Measurements from ENCODE around the gene ESD.
"Not testable (repeated sequence)": the region's sequence is repeated elsewhere in the genome, so short reads cannot be mapped to it uniquely, and the experiment has no call there.

The ESD gene

GRCh38 chr13:46796515-46797474 is at the start of gene ESD:
TSS of gene ESD (minus strand) at chr13:46797161. CDS start at chr13:46791413, 5,748 bp downstream.
- peak; percentile 89 for DNase-seq

- no peak for DNase-seq
Observed at GRCh38 chr13:46846726-46847125, 49.8 kb upstream of the ESD start.

DNA sequence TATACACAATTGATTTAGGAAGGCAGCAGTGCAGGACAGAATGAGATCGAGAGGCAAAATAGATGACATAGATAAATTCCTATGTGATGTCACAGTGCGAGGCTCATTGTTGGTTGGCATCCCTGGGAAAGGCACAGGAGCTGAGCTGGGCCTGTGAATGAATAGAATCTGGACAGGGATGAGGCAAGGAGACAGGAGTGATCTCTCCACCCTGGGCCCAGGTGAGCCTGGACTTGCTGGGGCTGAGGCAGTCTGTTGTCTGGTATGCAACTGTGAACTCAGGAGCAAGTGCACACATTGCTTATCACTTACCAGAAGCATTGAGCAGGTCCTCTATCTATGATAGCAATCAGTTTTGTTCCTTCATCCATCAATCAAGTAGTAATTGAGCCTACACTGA is 48.2 kb upstream of the ESD start:
- no peak for DNase-seq

- DNase-seq: no peak
Observed at GRCh38 chr13:46844431-46844830, 47.5 kb upstream of the ESD start.

GRCh38 chr13:46839399-46839798 is 42.4 kb upstream of the ESD start:
- no peak for DNase-seq

DNA sequence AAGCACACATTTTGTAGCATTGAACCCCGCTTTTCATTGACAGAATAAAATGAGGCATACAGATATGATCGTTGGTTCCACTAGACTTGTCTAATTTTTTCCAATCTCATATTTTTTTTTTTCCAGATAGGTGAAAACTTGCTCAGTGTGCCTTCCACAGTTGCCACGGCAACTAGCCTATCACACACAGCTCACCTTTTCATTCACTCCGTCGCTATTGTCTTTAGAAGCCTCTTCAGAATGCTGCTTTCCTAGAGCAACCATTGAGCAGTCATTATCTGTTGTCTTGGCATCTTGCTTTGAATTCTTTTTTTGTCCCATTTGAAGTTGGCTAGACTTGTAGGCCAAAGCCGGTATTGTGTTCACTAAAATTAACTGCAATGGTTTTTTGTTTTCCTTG is 37.7 kb upstream of the ESD start:
- DNase-seq: no peak

GRCh38 chr13:46831588-46832194 is 34.7 kb upstream of the ESD start:
- DNase-seq: peak; percentile 39

GRCh38 chr13:46830405-46831005 is 33.5 kb upstream of the ESD start:
- no peak for DNase-seq

DNA sequence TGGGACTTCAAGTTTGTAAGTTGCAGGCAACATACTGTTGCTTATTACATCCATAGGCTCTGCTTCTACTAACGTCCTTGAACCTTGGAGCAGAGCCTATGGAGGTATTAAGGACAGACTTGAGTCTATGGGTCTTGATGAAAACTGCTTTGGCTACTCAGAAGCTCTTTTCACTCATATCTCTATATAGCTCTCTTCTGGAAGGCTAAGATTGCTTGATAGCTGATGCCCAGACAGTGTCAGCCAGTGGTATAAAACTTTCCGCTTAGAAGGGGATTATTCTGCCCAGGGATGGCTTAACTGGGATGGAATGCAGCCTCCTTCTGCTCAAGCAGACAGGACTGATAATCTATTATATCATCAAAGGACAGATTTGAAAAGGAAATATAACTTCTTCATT is 25.6 kb upstream of the ESD start:
- no peak for DNase-seq

GRCh38 chr13:46817838-46818476 is 21.0 kb upstream of the ESD start:
- DNase-seq: no peak

DNA sequence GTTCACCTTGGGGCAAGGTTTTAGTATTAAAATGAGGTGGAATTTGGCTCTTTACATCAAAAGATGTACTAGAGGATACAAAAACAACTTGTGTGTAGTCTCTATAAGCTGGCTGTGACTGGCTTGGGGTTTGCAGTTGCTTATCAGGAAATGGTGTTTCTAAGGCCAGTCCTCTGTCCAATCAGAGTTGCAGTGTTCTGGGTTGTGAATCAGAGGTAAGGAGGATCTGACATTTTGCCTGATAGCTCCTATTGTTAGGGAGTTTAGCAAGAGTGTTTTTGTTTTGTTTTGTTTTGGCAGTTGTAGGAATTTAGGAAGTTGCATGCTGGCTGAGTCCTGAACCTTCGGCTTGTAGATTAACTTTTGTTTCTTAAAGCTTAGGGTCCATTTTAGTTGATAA is 20.1 kb upstream of the ESD start:
- no peak for DNase-seq

DNA sequence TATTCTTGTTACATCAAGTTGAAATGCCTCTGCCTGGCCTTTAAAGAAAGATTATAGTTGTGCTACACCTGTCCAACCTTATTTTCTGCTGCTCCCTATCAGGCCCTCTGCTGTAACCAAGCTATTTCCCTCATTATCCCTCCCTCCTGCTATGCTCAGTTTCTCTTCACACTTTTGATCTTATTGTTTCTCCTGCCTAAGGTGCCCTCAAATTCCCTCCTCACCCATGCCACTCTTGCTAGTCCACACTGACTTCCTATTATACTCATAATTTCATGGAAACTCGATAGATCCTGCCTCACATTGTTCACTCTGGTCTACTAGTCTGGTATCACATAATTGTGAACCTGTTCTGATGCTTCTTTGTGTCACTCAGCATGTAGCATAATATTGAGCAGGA is 19.4 kb upstream of the ESD start:
- no peak for DNase-seq

DNA sequence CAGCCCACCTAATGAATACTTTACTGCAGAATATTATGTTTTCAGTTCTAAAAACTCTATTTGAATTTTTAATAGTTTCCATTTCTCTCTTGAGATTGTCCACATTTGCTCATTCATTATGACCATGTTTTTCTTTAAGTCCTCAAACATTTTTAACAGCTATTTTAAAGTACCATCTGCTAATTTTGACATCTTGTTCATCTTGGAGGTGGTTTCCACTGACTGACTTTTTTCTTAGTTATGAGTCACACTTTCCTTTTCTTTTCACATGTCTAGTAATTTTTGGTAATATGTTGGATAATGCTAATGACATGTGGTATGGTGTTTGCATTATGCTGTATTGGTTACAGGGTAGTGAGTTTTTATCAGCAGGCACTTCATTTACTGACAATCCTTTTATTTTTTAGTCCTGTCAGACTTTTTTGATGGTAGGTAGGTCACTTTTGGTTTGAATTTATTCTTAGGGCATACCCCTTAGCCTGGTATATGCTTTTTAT is 15.4 kb upstream of the ESD start:
- no peak for DNase-seq

- DNase-seq: no peak
Observed at GRCh38 chr13:46810440-46810839, 13.5 kb upstream of the ESD start.

DNA sequence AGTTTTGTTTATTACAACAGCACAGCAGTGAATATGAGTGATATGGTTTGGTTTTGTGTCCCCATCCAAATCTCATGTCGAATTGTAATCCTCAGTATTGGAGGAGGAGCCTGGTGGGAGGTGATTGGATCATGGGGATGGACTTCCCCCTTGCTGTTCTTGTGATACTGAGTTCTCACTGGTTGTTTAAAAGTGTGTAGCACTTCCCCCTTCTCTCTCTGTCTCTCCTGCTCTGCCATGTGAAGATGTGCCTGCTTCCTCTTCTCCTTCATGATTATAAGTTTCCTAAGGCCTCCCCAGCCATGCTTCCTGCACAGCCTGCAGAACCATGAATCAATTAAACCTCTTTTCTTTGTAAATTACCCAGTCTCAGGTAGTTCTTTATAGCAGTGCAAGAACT is 8.0 kb upstream of the ESD start:
- not testable (repeated sequence) for DNase-seq

- peak; percentile 95 for DNase-seq
Observed at GRCh38 chr13:46804391-46804815, 7.4 kb upstream of the ESD start.

GRCh38 chr13:46803586-46803985 is 6.6 kb upstream of the ESD start:
- DNase-seq: no peak

- DNase-seq: no peak
Observed at GRCh38 chr13:46801858-46802257, 4.9 kb upstream of the ESD start.

GRCh38 chr13:46799139-46799538 is 2.2 kb upstream of the ESD start:
- DNase-seq: no peak

DNA sequence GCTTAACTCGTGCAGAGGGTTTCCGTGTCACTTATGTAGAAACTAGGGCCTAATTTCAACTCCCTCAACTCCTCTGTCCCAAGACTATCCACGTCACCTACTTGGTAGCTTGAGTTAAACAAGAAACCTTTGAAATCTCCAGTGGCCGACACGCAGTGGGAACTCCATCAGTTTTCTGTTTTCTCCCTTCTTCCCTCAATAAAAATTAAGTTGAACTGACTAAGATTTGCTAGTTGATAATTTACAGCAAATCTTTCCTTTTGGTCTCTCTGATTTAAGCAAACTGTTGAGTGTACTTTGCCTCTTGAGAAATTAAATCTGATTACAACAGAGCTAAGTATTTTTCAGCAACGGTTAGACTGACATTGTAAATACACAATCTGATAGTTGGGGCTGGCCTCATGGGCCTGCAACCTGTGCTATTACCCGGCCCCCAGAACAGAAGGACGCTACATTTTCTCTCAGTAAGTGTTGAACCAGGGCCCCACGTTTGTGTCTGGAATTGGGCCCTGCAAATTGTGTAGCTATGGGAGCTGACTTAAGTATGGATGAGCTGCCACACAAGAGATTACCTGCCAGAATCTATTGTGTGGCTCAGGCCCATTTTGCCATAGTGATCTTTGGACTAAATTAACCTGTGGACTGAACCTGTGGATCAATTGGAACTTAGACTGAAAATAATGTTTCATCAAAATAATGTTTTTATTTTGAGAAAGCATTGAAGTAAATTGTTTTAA is 708 bp upstream of the ESD start:
- no peak for DNase-seq

- no peak for DNase-seq
Observed at GRCh38 chr13:46796129-46796514, 839 bp downstream of the ESD start.

GRCh38 chr13:46795321-46795720 is 1.6 kb downstream of the ESD start:
- DNase-seq: no peak

DNA sequence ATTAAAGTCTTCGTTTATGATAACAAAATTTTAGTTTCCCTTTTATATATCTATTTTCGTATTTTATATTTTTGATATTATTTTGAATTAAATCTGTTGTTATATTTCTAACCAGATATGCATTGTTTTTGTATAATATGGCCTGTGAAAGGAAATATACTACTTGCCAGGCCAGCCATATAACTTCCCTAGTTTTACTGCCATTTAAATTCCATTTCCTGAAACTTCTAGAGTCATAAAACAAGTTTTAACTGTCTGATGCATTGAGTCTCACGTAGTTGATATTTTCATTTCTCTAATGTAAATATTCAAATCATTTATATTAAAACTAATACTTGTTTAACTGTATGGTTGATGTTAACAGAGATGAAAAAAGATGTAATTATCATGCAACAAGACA is 13.5 kb downstream of the ESD start:
- no peak for DNase-seq

Measured in kidney glomerular epithelial cell (primary cell).